HepG2 (cell line): Measurements from ENCODE around the gene UBC. TPM values are rescaled to one million over a fixed set of nuclear protein-coding genes. Genes with fewer than 3 reads are reported as not detected.
A peak's percentile ranks its signal among the peaks of the same experiment; 100 is the strongest.

ENCODE experiments used
- BCL6 ChIP-seq: IDR thresholded peaks from 2 replicates; pipeline ENCODE4 v1.6.1; 2016; ENCODE audit warnings: missing genetic modification reagents, missing compliant biosample characterization
- CAMTA2 ChIP-seq: sonication (generic); formaldehyde crosslinking; IDR thresholded peaks from 2 replicates; pipeline ENCODE4 v1.4.0; 2020; ENCODE audit warnings: mild to moderate bottlenecking, missing genetic modification reagents, borderline replicate concordance
- E2F2 ChIP-seq: sonication (generic); formaldehyde crosslinking; IDR thresholded peaks from 2 replicates; pipeline ENCODE4 v1.4.0; 2020; ENCODE audit warnings: missing genetic modification reagents, borderline replicate concordance
- GABPB1 ChIP-seq: IDR thresholded peaks from 2 replicates; pipeline ENCODE4 v1.6.1; 2016; ENCODE audit warnings: mild to moderate bottlenecking, missing genetic modification reagents, moderate library complexity, missing compliant biosample characterization
- HOXA5 ChIP-seq: sonication (generic); formaldehyde crosslinking; IDR thresholded peaks from 2 replicates; pipeline ENCODE4 v1.4.0; 2020; ENCODE audit warnings: missing genetic modification reagents
- IRF1 ChIP-seq: sonication (generic); formaldehyde crosslinking; IDR thresholded peaks from 2 replicates; pipeline ENCODE4 v1.4.0; 2020; ENCODE audit warnings: low read depth, mild to moderate bottlenecking, missing genetic modification reagents
- IRF9 ChIP-seq: sonication (generic); formaldehyde crosslinking; IDR thresholded peaks from 2 replicates; pipeline ENCODE4 v1.8.0; 2022; ENCODE audit warnings: missing genetic modification reagents, mild to moderate bottlenecking, borderline replicate concordance
- MZF1 ChIP-seq: sonication (generic); formaldehyde crosslinking; IDR thresholded peaks from 2 replicates; pipeline ENCODE4 v1.8.1; 2023; ENCODE audit warnings: mild to moderate bottlenecking, missing genetic modification reagents, borderline replicate concordance
- NFIC ChIP-seq: IDR thresholded peaks from 2 replicates; pipeline ENCODE4 v1.6.1; 2012; ENCODE audit warnings: mild to moderate bottlenecking, low read length, inconsistent platforms
- NFYB ChIP-seq: sonication (generic); formaldehyde crosslinking; IDR thresholded peaks from 2 replicates; pipeline ENCODE4 v1.4.0; 2020; ENCODE audit warnings: missing genetic modification reagents
- POLR2G ChIP-seq: fragments of 200-400 bp; formaldehyde crosslinking; IDR thresholded peaks from 2 replicates; pipeline ENCODE4 v1.6.1; 2018; ENCODE audit warnings: mild to moderate bottlenecking, low read depth, low read length, moderate library complexity
- RAD51 ChIP-seq: fragments of 450-650 bp; IDR thresholded peaks from 2 replicates; pipeline ENCODE4 v1.6.1; 2016; ENCODE audit warnings: borderline replicate concordance
- REPIN1 ChIP-seq: sonication (generic); formaldehyde crosslinking; IDR thresholded peaks from 2 replicates; pipeline ENCODE4 v1.8.0; 2022; ENCODE audit warnings: missing genetic modification reagents, low read depth, mild to moderate bottlenecking, borderline replicate concordance
- SMAD3 ChIP-seq: sonication (generic); formaldehyde crosslinking; IDR thresholded peaks from 2 replicates; pipeline ENCODE4 v1.4.0; 2020; ENCODE audit warnings: missing genetic modification reagents
- ZNF547 ChIP-seq: sonication (generic); formaldehyde crosslinking; IDR thresholded peaks from 2 replicates; pipeline ENCODE4 v1.5.1; 2020; ENCODE audit warnings: mild to moderate bottlenecking, missing genetic modification reagents
- ZNF557 ChIP-seq: sonication (generic); formaldehyde crosslinking; IDR thresholded peaks from 2 replicates; pipeline ENCODE4 v1.4.0; 2020; ENCODE audit warnings: missing genetic modification reagents
- ZNF672 ChIP-seq: sonication (generic); formaldehyde crosslinking; IDR thresholded peaks from 2 replicates; pipeline ENCODE4 v1.8.1; 2022; ENCODE audit warnings: missing genetic modification reagents
- ZNF703 ChIP-seq: sonication (generic); formaldehyde crosslinking; IDR thresholded peaks from 2 replicates; pipeline ENCODE4 v1.5.1; 2020; ENCODE audit warnings: missing genetic modification reagents, mild to moderate bottlenecking, moderate library complexity, borderline replicate concordance
- polyA plus RNA-seq, 8 experiments: library from polyadenylated mRNA; depleted of rRNA in 3 of 8; stranded (reverse) in 7 of 8; unstranded in 1 of 8; fragments of >200 nt; fragmentation: Illumina TruSeq in 4 of 8; extraction: Trizol in 4 of 8; gene quantifications; 2 replicates each; pipeline versions ENCODE4 v1.2.1 to v1.2.3, GENCODE V29; 2011 to 2016; ENCODE audit warnings: low read depth in 4 of 8, missing spikeins in 1 of 8, mixed read lengths in 1 of 8; ENCODE audit not compliant: insufficient read depth in 1 of 8
- total RNA-seq, 5 experiments: library from RNA; depleted of rRNA; stranded (reverse); fragments of >200 nt; fragmentation: Illumina TruSeq; extraction: Trizol; gene quantifications; 2 replicates each; pipeline ENCODE4 v1.2.3, GENCODE V29; 2016; ENCODE audit warnings: low read depth in 1 of 5
- TF ChIP-seq, protein P1 (sequence below): sonication (generic); formaldehyde crosslinking; IDR thresholded peaks from 2 replicates; pipeline ENCODE4 v1.4.0; 2020; ENCODE audit warnings: low read depth, mild to moderate bottlenecking, missing genetic modification reagents
- TF ChIP-seq, protein P2 (sequence below): sonication (generic); formaldehyde crosslinking; IDR thresholded peaks from 2 replicates; pipeline ENCODE4 v1.4.0; 2020; ENCODE audit warnings: mild to moderate bottlenecking, missing genetic modification reagents
- TF ChIP-seq, protein P3 (sequence below): IDR thresholded peaks from 2 replicates; pipeline ENCODE4 v1.6.1; 2016; ENCODE audit warnings: mild to moderate bottlenecking
- TF ChIP-seq, protein P4 (sequence below): sonication (generic); formaldehyde crosslinking; IDR thresholded peaks from 2 replicates; pipeline ENCODE4 v1.8.1; 2022; ENCODE audit warnings: mild to moderate bottlenecking, missing genetic modification reagents

The UBC gene
- total and polyA plus RNA-seq, 2 of the 13 experiments (the other 11 are each of a cell fraction or from before 2014, with no cell fraction given), result 805 to 1,432 TPM

- TF ChIP-seq, protein P1, sequence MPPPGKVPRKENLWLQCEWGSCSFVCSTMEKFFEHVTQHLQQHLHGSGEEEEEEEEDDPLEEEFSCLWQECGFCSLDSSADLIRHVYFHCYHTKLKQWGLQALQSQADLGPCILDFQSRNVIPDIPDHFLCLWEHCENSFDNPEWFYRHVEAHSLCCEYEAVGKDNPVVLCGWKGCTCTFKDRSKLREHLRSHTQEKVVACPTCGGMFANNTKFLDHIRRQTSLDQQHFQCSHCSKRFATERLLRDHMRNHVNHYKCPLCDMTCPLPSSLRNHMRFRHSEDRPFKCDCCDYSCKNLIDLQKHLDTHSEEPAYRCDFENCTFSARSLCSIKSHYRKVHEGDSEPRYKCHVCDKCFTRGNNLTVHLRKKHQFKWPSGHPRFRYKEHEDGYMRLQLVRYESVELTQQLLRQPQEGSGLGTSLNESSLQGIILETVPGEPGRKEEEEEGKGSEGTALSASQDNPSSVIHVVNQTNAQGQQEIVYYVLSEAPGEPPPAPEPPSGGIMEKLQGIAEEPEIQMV (CRISPR knock-in tag), result no peak
- 0 out of 2 replicates have a peak, but pooled peaks have one; percentile 69 for TF ChIP-seq IRF9
- peak; percentile 46; the same call in 1 of the 2 replicates for TF ChIP-seq GABPB1 (CRISPR knock-in tag)
- TF ChIP-seq RAD51, result no peak
- TF ChIP-seq NFIC, result no peak
- TF ChIP-seq NFYB (CRISPR knock-in tag), result no peak
- TF ChIP-seq, protein P2, sequence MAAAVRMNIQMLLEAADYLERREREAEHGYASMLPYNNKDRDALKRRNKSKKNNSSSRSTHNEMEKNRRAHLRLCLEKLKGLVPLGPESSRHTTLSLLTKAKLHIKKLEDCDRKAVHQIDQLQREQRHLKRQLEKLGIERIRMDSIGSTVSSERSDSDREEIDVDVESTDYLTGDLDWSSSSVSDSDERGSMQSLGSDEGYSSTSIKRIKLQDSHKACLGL (CRISPR knock-in tag), result no peak
- TF ChIP-seq MZF1 (CRISPR knock-in tag), result no peak
- TF ChIP-seq ZNF703 (CRISPR knock-in tag), result no peak
- TF ChIP-seq IRF1 (CRISPR knock-in tag), result no peak
- TF ChIP-seq CAMTA2 (CRISPR knock-in tag), result 0 out of 2 replicates have a peak, but pooled peaks have one; percentile 29
- no peak for TF ChIP-seq SMAD3 (CRISPR knock-in tag)
- peak; percentile 59; the same call in 1 of the 2 replicates for TF ChIP-seq POLR2G
- TF ChIP-seq HOXA5, result no peak
- TF ChIP-seq ZNF672, result no peak
- no peak for TF ChIP-seq E2F2 (CRISPR knock-in tag)
- TF ChIP-seq, protein P3, sequence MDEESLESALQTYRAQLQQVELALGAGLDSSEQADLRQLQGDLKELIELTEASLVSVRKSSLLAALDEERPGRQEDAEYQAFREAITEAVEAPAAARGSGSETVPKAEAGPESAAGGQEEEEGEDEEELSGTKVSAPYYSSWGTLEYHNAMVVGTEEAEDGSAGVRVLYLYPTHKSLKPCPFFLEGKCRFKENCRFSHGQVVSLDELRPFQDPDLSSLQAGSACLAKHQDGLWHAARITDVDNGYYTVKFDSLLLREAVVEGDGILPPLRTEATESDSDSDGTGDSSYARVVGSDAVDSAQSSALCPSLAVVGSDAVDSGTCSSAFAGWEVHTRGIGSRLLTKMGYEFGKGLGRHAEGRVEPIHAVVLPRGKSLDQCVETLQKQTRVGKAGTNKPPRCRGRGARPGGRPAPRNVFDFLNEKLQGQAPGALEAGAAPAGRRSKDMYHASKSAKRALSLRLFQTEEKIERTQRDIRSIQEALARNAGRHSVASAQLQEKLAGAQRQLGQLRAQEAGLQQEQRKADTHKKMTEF (CRISPR knock-in tag), result no peak
- no peak; the same call in 1 of the 2 replicates for TF ChIP-seq ZNF557 (CRISPR knock-in tag)
- TF ChIP-seq, protein P4, sequence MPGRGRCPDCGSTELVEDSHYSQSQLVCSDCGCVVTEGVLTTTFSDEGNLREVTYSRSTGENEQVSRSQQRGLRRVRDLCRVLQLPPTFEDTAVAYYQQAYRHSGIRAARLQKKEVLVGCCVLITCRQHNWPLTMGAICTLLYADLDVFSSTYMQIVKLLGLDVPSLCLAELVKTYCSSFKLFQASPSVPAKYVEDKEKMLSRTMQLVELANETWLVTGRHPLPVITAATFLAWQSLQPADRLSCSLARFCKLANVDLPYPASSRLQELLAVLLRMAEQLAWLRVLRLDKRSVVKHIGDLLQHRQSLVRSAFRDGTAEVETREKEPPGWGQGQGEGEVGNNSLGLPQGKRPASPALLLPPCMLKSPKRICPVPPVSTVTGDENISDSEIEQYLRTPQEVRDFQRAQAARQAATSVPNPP, result no peak
- TF ChIP-seq BCL6, result no peak
- TF ChIP-seq REPIN1, result no peak; the same call in 1 of the 2 replicates
- no peak for TF ChIP-seq ZNF547 (CRISPR knock-in tag)
These were observed 26.1 kb upstream of the UBC start (continued) for GRCh38 chr12:124940393-124941169.
